K562 (cell line): ENCODE data around the gene ZBTB2. TPM values are rescaled to one million over a fixed set of nuclear protein-coding genes. Genes with fewer than 3 reads are reported as not detected.

Experiments
- ATAC-seq: fragments of 200-7000 bp; cut with Tn5 transposase; 3 replicates; pipeline ENCODE4 v1.9.1; 2020; ENCODE audit warnings: moderate library complexity
- BruUV-seq: library from RNA; stranded (reverse); fragments of 400-500 nt; replicated peaks from 2 replicates; lab custom pipeline; 2021; lab: Mats Ljungman, UMichigan
- CTCF ChIA-PET: fragments of 300-600 bp; formaldehyde crosslinking; extraction: SDS; loops from one replicate; lab custom pipeline; 2021; ENCODE audit warnings: low intra/inter-chr PET ratio; lab: Yijun Ruan, JAX
- POLR2A ChIA-PET: fragments of 300-600, 350-650 bp; sonication (Branson Sonifier 250); formaldehyde crosslinking; extraction: SDS; loops from one replicate; lab custom pipeline; 2021; ENCODE audit warnings: antibody characterized with exemption, inconsistent platforms; lab: Yijun Ruan, JAX
- DNase-seq, 4 experiments: peaks; one replicate each; pipeline versions ENCODE4 v3.0.0 to v3.0.0-alpha.2; 2011 to 2018; ENCODE audit warnings: low spot score in 3 of 4, mixed read lengths in 3 of 4; ENCODE audit errors: extremely low read depth in 1 of 4
- FAIRE-seq: peaks from 2 replicates; lab custom pipeline; 2011; peaks lifted over from hg19 to GRCh38; lab: Jason Lieb, UNC
- H2AFZ ChIP-seq: 2 replicates; pipeline ENCODE4 v1.6.0; 2011; ENCODE audit warnings: low read depth, low read length, control low read depth, inconsistent platforms
- H3K27ac ChIP-seq: fragments of 200-600 bp; 3 replicates; pipeline ENCODE4 v1.8.0; 2011; ENCODE audit warnings: low read depth, mild to moderate bottlenecking, control low read depth, inconsistent platforms, low read length, moderate library complexity, mixed read lengths; ENCODE audit errors: extremely low read depth
- H3K27me3 ChIP-seq, 2 experiments: fragments of 300-600 bp in 1 of 2; 2 replicates in 1 of 2; 3 replicates in 1 of 2; pipeline versions ENCODE4 v1.6.0 to v1.8.0; 2011; ENCODE audit warnings: inconsistent platforms in 2 of 2, low read length in 2 of 2, mild to moderate bottlenecking in 1 of 2, mixed read lengths in 1 of 2, moderate library complexity in 1 of 2; ENCODE audit not compliant: control insufficient read depth in 2 of 2, insufficient read depth in 2 of 2
- H3K36me3 ChIP-seq: fragments of 300-600 bp; 3 replicates; pipeline ENCODE4 v1.8.0; 2011; ENCODE audit warnings: mild to moderate bottlenecking, low read length, inconsistent platforms; ENCODE audit not compliant: control insufficient read depth, insufficient read depth
- H3K4me1 ChIP-seq, 2 experiments: fragments of 200-600 bp in 1 of 2; replicated peaks in 1 of 2; 2 replicates in 1 of 2; 3 replicates in 1 of 2; pipeline versions ENCODE4 v1.5.1 to v1.8.0; 2011; ENCODE audit warnings: inconsistent platforms in 2 of 2, low read length in 2 of 2, mild to moderate bottlenecking in 1 of 2, mixed read lengths in 1 of 2, moderate library complexity in 1 of 2; ENCODE audit not compliant: control insufficient read depth in 2 of 2, insufficient read depth in 2 of 2
- H3K4me2 ChIP-seq: 2 replicates; pipeline ENCODE4 v1.6.1; 2011; ENCODE audit warnings: low read length, control low read depth, inconsistent platforms, mixed read lengths; ENCODE audit not compliant: insufficient read depth
- H3K4me3 ChIP-seq: fragments of 200-600 bp; sonication (generic), shearing (Covaris generic); 2 replicates; pipeline ENCODE4 v1.5.1; 2016; ENCODE audit warnings: control low read depth, inconsistent platforms
- H3K79me2 ChIP-seq: fragments of 200-600 bp; 3 replicates; pipeline ENCODE4 v1.8.0; 2011; ENCODE audit warnings: low read length, inconsistent platforms; ENCODE audit not compliant: control insufficient read depth, insufficient read depth
- H3K9ac ChIP-seq, 2 experiments: 2 replicates each; pipeline versions ENCODE4 v1.6.0 to v1.6.1; 2011; ENCODE audit warnings: low read depth in 2 of 2, low read length in 2 of 2, control low read depth in 1 of 2, inconsistent platforms in 1 of 2, mild to moderate bottlenecking in 1 of 2, mixed read lengths in 1 of 2; ENCODE audit not compliant: insufficient read depth in 1 of 2
- H3K9me1 ChIP-seq: one replicate; pipeline ENCODE4 v1.6.0; 2011; ENCODE audit warnings: inconsistent platforms, mild to moderate bottlenecking, low read length, moderate library complexity; ENCODE audit not compliant: control insufficient read depth, insufficient read depth
- H3K9me3 ChIP-seq: replicated peaks from 2 replicates; pipeline ENCODE4 v1.5.1; 2011; ENCODE audit warnings: low read depth, low read length, inconsistent platforms; ENCODE audit not compliant: control insufficient read depth, insufficient read depth
- H4K20me1 ChIP-seq: replicated peaks from 2 replicates; pipeline ENCODE4 v1.6.1; 2011; ENCODE audit warnings: low read length, inconsistent platforms, mixed read lengths; ENCODE audit not compliant: control insufficient read depth, insufficient read depth
- CBX1 ChIP-seq: sonication (generic); IDR thresholded peaks from 2 replicates; pipeline ENCODE4 v1.6.1; 2016; ENCODE audit warnings: antibody characterized with exemption, low read depth, mild to moderate bottlenecking
- CBX2 ChIP-seq: fragments of 200-600 bp; sonication (generic); IDR thresholded peaks from one replicate; pipeline ENCODE4 v1.6.1; 2012; ENCODE audit warnings: mild to moderate bottlenecking, low read length, inconsistent platforms; ENCODE audit not compliant: insufficient read depth, poor library complexity, severe bottlenecking
- CBX8 ChIP-seq: fragments of 200-600 bp; sonication (generic); IDR thresholded peaks from 2 replicates; pipeline ENCODE4 v1.6.1; 2012; ENCODE audit warnings: borderline replicate concordance, mixed run types, low read depth, mild to moderate bottlenecking, moderate library complexity, mixed read lengths, low read length, control low read depth, inconsistent platforms; ENCODE audit not compliant: poor library complexity, severe bottlenecking; ENCODE audit errors: extremely low read depth
- ELF2 ChIP-seq: fragments of 250-450 bp; sonication (Bioruptor Pico); IDR thresholded peaks from 2 replicates; pipeline ENCODE4 v1.5.0; 2021; ENCODE audit warnings: mild to moderate bottlenecking
- RUNX1 ChIP-seq: sonication (generic); IDR thresholded peaks from 2 replicates; pipeline ENCODE4 v1.6.1; 2016; ENCODE audit warnings: antibody characterized with exemption, low read depth
- WGBS: fragments of 100-300 bp; shearing (Covaris generic); methylation state at CpG from one replicate; pipeline ENCODE4 v1.1.6; 2016; ENCODE audit warnings: low coverage, mixed read lengths; ENCODE audit not compliant: insufficient coverage; ENCODE audit errors: missing lambda C conversion rate; 5-methylcytosine and 5-hydroxymethylcytosine counted together
- in situ Hi-C: fragments of 300-500 bp; cut with MboI; formaldehyde crosslinking; loops from 4 replicates; pipeline ENCODE4 v1.15.0; 2018; ENCODE audit warnings: inconsistent platforms, mixed read lengths
- intact Hi-C: fragments of 100-400 bp; cut with micrococcal nuclease; formaldehyde crosslinking; loops from 2 replicates; pipeline ENCODE4 v1.14.2; 2022
- polyA plus RNA-seq, 8 experiments: library from polyadenylated mRNA; depleted of rRNA in 4 of 8; stranded (reverse) in 5 of 8; unstranded in 3 of 8; fragments of >200 nt; fragmentation: Nextera tagmentation in 2 of 8; fragmentation: Illumina TruSeq in 1 of 8; extraction: Ambion mirVana in 2 of 8; extraction: Trizol in 1 of 8; gene quantifications; 2 replicates each; pipeline versions ENCODE4 v1.2.1 to v1.2.3, GENCODE V29; 2011 to 2014; ENCODE audit warnings: inconsistent platforms in 1 of 8, missing spikeins in 1 of 8
- total RNA-seq, 7 experiments: library from RNA; depleted of rRNA in 6 of 7; stranded (reverse); fragments of >200 nt in 6 of 7; fragmentation: Illumina TruSeq in 2 of 7; extraction: Trizol in 2 of 7; gene quantifications; 2 replicates each; pipeline versions ENCODE4 v1.2.1 to v1.2.3, GENCODE V29; 2011 to 2021; ENCODE audit warnings: low replicate concordance in 1 of 7

Gene ZBTB2
- total and polyA plus RNA-seq, 9 of the 15 experiments (the other 6 are each of a cell fraction or from before 2014, with no cell fraction given) = 5.1 to 26.2 (median 16.4) TPM

DNA sequence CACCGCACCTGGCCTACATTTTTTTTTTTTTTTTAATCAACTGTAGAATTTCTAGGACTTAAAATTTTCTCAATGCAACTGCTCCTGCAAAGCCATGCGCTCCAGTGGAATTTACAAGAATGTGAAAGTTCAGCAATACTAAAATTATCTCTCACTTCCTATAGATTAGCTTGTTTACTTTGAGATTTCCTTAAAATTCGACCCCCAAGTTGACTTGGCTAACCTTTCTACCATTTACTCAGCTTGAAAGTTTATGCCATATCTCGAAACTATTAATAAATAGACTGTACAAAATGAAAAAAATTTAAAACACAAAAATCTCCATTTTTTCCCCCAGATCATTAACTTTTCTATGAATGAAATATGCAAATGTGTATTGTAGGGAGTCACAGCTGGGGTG lies 64.3 kb downstream of the ZBTB2 start:
- H2AFZ ChIP-seq = no peak overlapping the region
- no peak overlapping the region for H3K4me3 ChIP-seq
- in situ Hi-C loops (loop anchor here (5.0 kb wide), 1 partner anchor 435 kb away; no protein-coding TSS in a partner anchor), intact Hi-C loops (loop anchor here (10.0 kb wide), 1 partner anchor 212 kb away; no protein-coding TSS in a partner anchor)
- no peak for TF ChIP-seq CBX1
- TF ChIP-seq CBX2 = peak; percentile 57
- H3K9me3 ChIP-seq = no peaks in the 10 kb centered on the region
- peaks cover 47 to 52% of the 10 kb centered on the region in 2 experiments for H3K27me3 ChIP-seq
- no peak overlapping the region for H3K4me2 ChIP-seq
- no peak for DNase-seq
- no peaks in the 10 kb centered on the region for H4K20me1 ChIP-seq
- POLR2A ChIA-PET = interaction anchor here (0.6 kb wide), 2 partner anchors 15 to 493 kb away, joined by 3 to 5 read pairs; no protein-coding TSS in a partner anchor
- CTCF ChIA-PET = interaction anchor here (1.9 kb wide), 1 partner anchor 313 kb away, joined by 5 read pairs; no protein-coding TSS in a partner anchor
- no peak overlapping the region for H3K27ac ChIP-seq
- 18% methylated on average over 4 of the region's 4 CpGs for WGBS
- H3K9ac ChIP-seq = no peak overlapping the region
- FAIRE-seq = no peak
- peaks cover 0 to 6% of the 10 kb centered on the region in 2 experiments; a peak in 2 of 5 replicates for H3K4me1 ChIP-seq
- no peaks in the 10 kb centered on the region for H3K79me2 ChIP-seq
- no peaks in the 10 kb centered on the region for H3K9me1 ChIP-seq
- no TSS peak for BruUV-seq
- no peak for ATAC-seq
- no peaks in the 10 kb centered on the region for H3K36me3 ChIP-seq

DNA sequence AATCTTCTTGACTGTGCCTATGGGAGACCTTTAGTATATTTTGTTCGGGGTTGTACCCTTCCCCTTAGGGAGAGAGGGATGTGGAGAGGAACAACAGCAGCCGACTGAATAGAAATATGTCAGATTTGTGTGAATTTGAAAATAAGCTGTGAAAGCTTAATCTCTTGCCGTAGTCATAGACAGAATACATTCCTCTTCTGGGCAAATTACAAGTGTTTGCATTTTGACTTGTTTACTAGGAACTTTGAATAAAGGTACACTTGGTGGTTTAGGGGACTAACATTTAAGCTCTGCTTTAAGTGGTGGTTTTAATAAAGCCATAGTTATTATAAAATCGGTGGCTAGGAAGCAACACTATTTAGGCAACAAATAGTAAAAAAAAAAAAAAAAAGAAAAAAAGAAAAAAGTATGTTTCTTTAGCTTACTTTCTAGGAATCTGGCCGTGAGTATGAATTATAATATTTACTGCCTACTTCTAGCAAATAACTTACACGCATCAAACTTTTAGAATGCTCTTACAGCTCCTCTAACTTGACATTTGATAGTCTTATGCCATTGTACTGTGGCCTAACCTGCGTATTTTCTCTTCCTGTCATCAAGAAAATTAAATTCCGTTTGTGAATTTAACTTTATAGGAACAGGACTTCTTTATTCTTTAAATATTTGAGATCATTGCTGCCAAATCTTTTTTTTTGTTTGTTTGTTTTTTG lies 65.1 kb downstream of the ZBTB2 start:
- Histone ChIP-seq H4K20me1 (no peaks in the 10 kb centered on the region), H3K36me3 (no peaks in the 10 kb centered on the region), H3K4me1 (peaks cover 0 to 6% of the 10 kb centered on the region in 2 experiments; a peak in 2 of 5 replicates), H3K4me2 (no peak overlapping the region), H3K9me3 (no peaks in the 10 kb centered on the region), H3K9ac (no peak overlapping the region), H2AFZ (no peak overlapping the region), H3K4me3 (no peak overlapping the region), H3K27me3 (peaks cover 49 to 52% of the 10 kb centered on the region in 2 experiments), H3K27ac (no peak overlapping the region), H3K9me1 (no peaks in the 10 kb centered on the region), H3K79me2 (no peaks in the 10 kb centered on the region)
- DNase-seq (no peak), FAIRE-seq (no peak), ATAC-seq (no peak)
- peak; percentile 48 for TF ChIP-seq CBX8
- no peak for TF ChIP-seq RUNX1
- no peak for TF ChIP-seq ELF2 (CRISPR knock-in tag)
- no TSS peak for BruUV-seq
- WGBS = 5% methylated on average over 8 of the region's 8 CpGs
- ChIA-PET POLR2A (interaction anchor here (0.6 to 1.2 kb wide), 5 partner anchors 12 to 434 kb away, joined by 3 to 4 read pairs (median 3); no protein-coding TSS in a partner anchor), CTCF (interaction anchor here (0.7 to 3.5 kb wide), 3 partner anchors 46 to 434 kb away, joined by 4 to 38 read pairs (median 5); no protein-coding TSS in a partner anchor)
- intact Hi-C loops (loop anchor here (10.0 kb wide), 1 partner anchor 211 kb away; no protein-coding TSS in a partner anchor), in situ Hi-C loops (loop anchor here (5.0 kb wide), 1 partner anchor 434 kb away; no protein-coding TSS in a partner anchor)
